Measurements from ENCODE around the gene CMTM7. TPM values are rescaled to one million over a fixed set of nuclear protein-coding genes. Genes with fewer than 3 reads are reported as not detected.
"Not testable (repeated sequence)": the region's sequence is repeated elsewhere in the genome, so short reads cannot be mapped to it uniquely, and the experiment has no call there.

Gene CMTM7
- total RNA-seq, 1 donor from 2014 or later: 95.5 TPM

- peaks cover 24% of the 10 kb centered on the region for H3K27me3 Mint-ChIP-seq (ENCODE audit: unreplicated experiment)
- TF ChIP-seq CTCF (IDR thresholded peaks at IDR 0.05; ENCODE audit: partially characterized antibody, unreplicated experiment): no peak
- no peak overlapping the region for H3K4me3 Mint-ChIP-seq (ENCODE audit: unreplicated experiment)
- peaks cover 28% of the 10 kb centered on the region for H3K9me3 Mint-ChIP-seq (ENCODE audit: unreplicated experiment)
- H3K27ac Mint-ChIP-seq (ENCODE audit: unreplicated experiment): peak overlapping the region; percentile 46
- H3K36me3 Mint-ChIP-seq (ENCODE audit: unreplicated experiment): no peaks in the 10 kb centered on the region
- peaks cover 42% of the 10 kb centered on the region for H3K4me1 Mint-ChIP-seq (ENCODE audit: low read depth, unreplicated experiment)
- no peak for DNase-seq
Observed at GRCh38 chr3:32381922-32382321, 9.7 kb upstream of the CMTM7 start.

- peaks cover 25% of the 10 kb centered on the region for H3K27me3 Mint-ChIP-seq (ENCODE audit: unreplicated experiment)
- no peak for TF ChIP-seq CTCF (IDR thresholded peaks at IDR 0.05; ENCODE audit: partially characterized antibody, unreplicated experiment)
- peaks cover 31% of the 10 kb centered on the region for H3K9me3 Mint-ChIP-seq (ENCODE audit: unreplicated experiment)
- H3K36me3 Mint-ChIP-seq (ENCODE audit: unreplicated experiment): no peaks in the 10 kb centered on the region
- H3K4me3 Mint-ChIP-seq (ENCODE audit: unreplicated experiment): peak overlapping the region; percentile 35
- peak; percentile 71 for DNase-seq
- peak overlapping the region; percentile 99 for H3K27ac Mint-ChIP-seq (ENCODE audit: unreplicated experiment)
- peaks cover 43% of the 10 kb centered on the region for H3K4me1 Mint-ChIP-seq (ENCODE audit: low read depth, unreplicated experiment)
Observed at GRCh38 chr3:32383136-32383711, 8.4 kb upstream of the CMTM7 start.

- DNase-seq: peak; percentile 58
- Mint-ChIP-seq H3K27me3 (ENCODE audit: unreplicated experiment) (peaks cover 26% of the 10 kb centered on the region), H3K36me3 (ENCODE audit: unreplicated experiment) (no peaks in the 10 kb centered on the region), H3K27ac (ENCODE audit: unreplicated experiment) (peak overlapping the region; percentile 99), H3K4me1 (ENCODE audit: low read depth, unreplicated experiment) (peaks cover 43% of the 10 kb centered on the region), H3K9me3 (ENCODE audit: unreplicated experiment) (peaks cover 31% of the 10 kb centered on the region), H3K4me3 (ENCODE audit: unreplicated experiment) (peak overlapping the region; percentile 82)
- TF ChIP-seq CTCF (IDR thresholded peaks at IDR 0.05; ENCODE audit: partially characterized antibody, unreplicated experiment): no peak
Observed at GRCh38 chr3:32384938-32385337, 6.7 kb upstream of the CMTM7 start.

GRCh38 chr3:32387512-32387911 is 4.1 kb upstream of the CMTM7 start:
- Mint-ChIP-seq H3K4me3 (ENCODE audit: unreplicated experiment) (no peak overlapping the region), H3K4me1 (ENCODE audit: low read depth, unreplicated experiment) (peaks cover 38% of the 10 kb centered on the region), H3K27ac (ENCODE audit: unreplicated experiment) (no peak overlapping the region), H3K36me3 (ENCODE audit: unreplicated experiment) (no peaks in the 10 kb centered on the region), H3K9me3 (ENCODE audit: unreplicated experiment) (peaks cover 38% of the 10 kb centered on the region), H3K27me3 (ENCODE audit: unreplicated experiment) (peaks cover 36% of the 10 kb centered on the region)
- DNase-seq: no peak
- no peak for TF ChIP-seq CTCF (IDR thresholded peaks at IDR 0.05; ENCODE audit: partially characterized antibody, unreplicated experiment)

- Mint-ChIP-seq H3K4me1 (ENCODE audit: low read depth, unreplicated experiment) (peaks cover 37% of the 10 kb centered on the region), H3K27me3 (ENCODE audit: unreplicated experiment) (peaks cover 29% of the 10 kb centered on the region), H3K9me3 (ENCODE audit: unreplicated experiment) (peaks cover 25% of the 10 kb centered on the region)
- H3K36me3 Mint-ChIP-seq (ENCODE audit: unreplicated experiment); H3K27ac Mint-ChIP-seq (ENCODE audit: unreplicated experiment); H3K4me3 Mint-ChIP-seq (ENCODE audit: unreplicated experiment); DNase-seq: not testable (repeated sequence)
Observed at GRCh38 chr3:32389577-32389976, 2.1 kb upstream of the CMTM7 start.
